ENCODE measurements around the gene JAGN1.
"Not testable (repeated sequence)": the region's sequence is repeated elsewhere in the genome, so short reads cannot be mapped to it uniquely, and the experiment has no call there.

- not testable (repeated sequence) for TF ChIP-seq CTCF (IDR thresholded peaks at IDR 0.05 in 4 of 5, conservative IDR thresholded peaks at IDR 0.05 in 1 of 5); POLR2A (IDR thresholded peaks at IDR 0.05)
Measured at GRCh38 chr3:9939906-9940305, 49.5 kb downstream of the JAGN1 start.
